Panc1 (cell line): ENCODE data around the gene VPS26A.

Experiments
- TCF7L2 ChIP-seq: IDR thresholded peaks from 2 replicates; pipeline ENCODE4 v1.6.1; 2011; ENCODE audit warnings: mild to moderate bottlenecking, low read depth, low read length, inconsistent platforms
- TF ChIP-seq, protein P1 (sequence below): fragments of 450-650 bp; IDR thresholded peaks from 2 replicates; pipeline ENCODE4 v1.5.1; 2017; ENCODE audit warnings: mild to moderate bottlenecking
- TF ChIP-seq, protein P2 (sequence below), 2 experiments: IDR thresholded peaks; 2 replicates each; pipeline ENCODE4 v1.6.1; 2011 to 2012; ENCODE audit warnings: low read depth in 2 of 2, control low read depth in 1 of 2, low read length in 1 of 2, mild to moderate bottlenecking in 1 of 2, moderate library complexity in 1 of 2; ENCODE audit not compliant: insufficient read depth in 1 of 2

GRCh38 chr10:69125554-69125953 lies 1.6 kb downstream of the VPS26A start:
- TF ChIP-seq, protein P1, sequence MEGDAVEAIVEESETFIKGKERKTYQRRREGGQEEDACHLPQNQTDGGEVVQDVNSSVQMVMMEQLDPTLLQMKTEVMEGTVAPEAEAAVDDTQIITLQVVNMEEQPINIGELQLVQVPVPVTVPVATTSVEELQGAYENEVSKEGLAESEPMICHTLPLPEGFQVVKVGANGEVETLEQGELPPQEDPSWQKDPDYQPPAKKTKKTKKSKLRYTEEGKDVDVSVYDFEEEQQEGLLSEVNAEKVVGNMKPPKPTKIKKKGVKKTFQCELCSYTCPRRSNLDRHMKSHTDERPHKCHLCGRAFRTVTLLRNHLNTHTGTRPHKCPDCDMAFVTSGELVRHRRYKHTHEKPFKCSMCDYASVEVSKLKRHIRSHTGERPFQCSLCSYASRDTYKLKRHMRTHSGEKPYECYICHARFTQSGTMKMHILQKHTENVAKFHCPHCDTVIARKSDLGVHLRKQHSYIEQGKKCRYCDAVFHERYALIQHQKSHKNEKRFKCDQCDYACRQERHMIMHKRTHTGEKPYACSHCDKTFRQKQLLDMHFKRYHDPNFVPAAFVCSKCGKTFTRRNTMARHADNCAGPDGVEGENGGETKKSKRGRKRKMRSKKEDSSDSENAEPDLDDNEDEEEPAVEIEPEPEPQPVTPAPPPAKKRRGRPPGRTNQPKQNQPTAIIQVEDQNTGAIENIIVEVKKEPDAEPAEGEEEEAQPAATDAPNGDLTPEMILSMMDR, result no peak
- TF ChIP-seq, protein P2, sequence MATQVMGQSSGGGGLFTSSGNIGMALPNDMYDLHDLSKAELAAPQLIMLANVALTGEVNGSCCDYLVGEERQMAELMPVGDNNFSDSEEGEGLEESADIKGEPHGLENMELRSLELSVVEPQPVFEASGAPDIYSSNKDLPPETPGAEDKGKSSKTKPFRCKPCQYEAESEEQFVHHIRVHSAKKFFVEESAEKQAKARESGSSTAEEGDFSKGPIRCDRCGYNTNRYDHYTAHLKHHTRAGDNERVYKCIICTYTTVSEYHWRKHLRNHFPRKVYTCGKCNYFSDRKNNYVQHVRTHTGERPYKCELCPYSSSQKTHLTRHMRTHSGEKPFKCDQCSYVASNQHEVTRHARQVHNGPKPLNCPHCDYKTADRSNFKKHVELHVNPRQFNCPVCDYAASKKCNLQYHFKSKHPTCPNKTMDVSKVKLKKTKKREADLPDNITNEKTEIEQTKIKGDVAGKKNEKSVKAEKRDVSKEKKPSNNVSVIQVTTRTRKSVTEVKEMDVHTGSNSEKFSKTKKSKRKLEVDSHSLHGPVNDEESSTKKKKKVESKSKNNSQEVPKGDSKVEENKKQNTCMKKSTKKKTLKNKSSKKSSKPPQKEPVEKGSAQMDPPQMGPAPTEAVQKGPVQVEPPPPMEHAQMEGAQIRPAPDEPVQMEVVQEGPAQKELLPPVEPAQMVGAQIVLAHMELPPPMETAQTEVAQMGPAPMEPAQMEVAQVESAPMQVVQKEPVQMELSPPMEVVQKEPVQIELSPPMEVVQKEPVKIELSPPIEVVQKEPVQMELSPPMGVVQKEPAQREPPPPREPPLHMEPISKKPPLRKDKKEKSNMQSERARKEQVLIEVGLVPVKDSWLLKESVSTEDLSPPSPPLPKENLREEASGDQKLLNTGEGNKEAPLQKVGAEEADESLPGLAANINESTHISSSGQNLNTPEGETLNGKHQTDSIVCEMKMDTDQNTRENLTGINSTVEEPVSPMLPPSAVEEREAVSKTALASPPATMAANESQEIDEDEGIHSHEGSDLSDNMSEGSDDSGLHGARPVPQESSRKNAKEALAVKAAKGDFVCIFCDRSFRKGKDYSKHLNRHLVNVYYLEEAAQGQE (IDR thresholded peaks at IDR 0.05; ENCODE audit: insufficient read depth in 1 of 2, low read depth in 2 of 2, low read length in 1 of 2), result no peak
- no peak for TF ChIP-seq TCF7L2
